Ovary (tissue), 9 donors: ENCODE measurements around the gene MRM3. TPM values are rescaled to one million over a fixed set of nuclear protein-coding genes. Genes with fewer than 3 reads are reported as not detected.

Experiments
- DNase-seq, 5 donors: peaks; one replicate each; pipeline ENCODE4 v3.0.0-alpha.2; 2019 to 2020
- H3K27ac ChIP-seq, 2 donors: fragments of 200-600 bp; one replicate each; pipeline versions ENCODE4 v1.5.1 to v1.8.0; 2019 to 2022
- H3K27me3 ChIP-seq: fragments of 200-600 bp; one replicate; pipeline ENCODE4 v1.8.0; 2022
- H3K36me3 ChIP-seq: fragments of 200-600 bp; sonication (generic); one replicate; pipeline ENCODE4 v1.5.1; 2019
- H3K4me1 ChIP-seq: one replicate; pipeline ENCODE4 v1.8.1; 2013; ENCODE audit warnings: mild to moderate bottlenecking, moderate library complexity; ENCODE audit not compliant: insufficient read depth
- H3K4me3 ChIP-seq: fragments of 200-600 bp; sonication (generic); one replicate; pipeline ENCODE4 v1.5.1; 2017
- H3K9me3 ChIP-seq, 2 donors: fragments of 200-600 bp in 1 of 2; sonication (generic) in 1 of 2; one replicate each; pipeline versions ENCODE4 v1.5.1 to v1.8.1; 2013 to 2019; ENCODE audit warnings: mild to moderate bottlenecking in 1 of 2, moderate library complexity in 1 of 2
- EP300 ChIP-seq: sonication (generic); formaldehyde crosslinking; IDR thresholded peaks from one replicate; pipeline ENCODE4 v1.6.1; 2017; ENCODE audit warnings: antibody characterized with exemption
- POLR2A ChIP-seq: fragments of 450-650 bp; IDR thresholded peaks from one replicate; pipeline ENCODE4 v1.6.1; 2017; ENCODE audit warnings: antibody characterized with exemption, mild to moderate bottlenecking, moderate library complexity
- WGBS, 3 donors: extraction: QIAGEN DNeasy Blood & Tissue Kit in 1 of 3; methylation state at CpG; one replicate each; pipeline versions ENCODE4 v1.1.5 to v1.1.7; 2013 to 2017; 5-methylcytosine and 5-hydroxymethylcytosine counted together
- intact Hi-C, 4 donors: fragments of 100-400 bp; cut with DNase I; formaldehyde crosslinking; loops; one replicate each; pipeline versions ENCODE4 v1.11.0 to v1.15.1; 2022 to 2023
- polyA plus RNA-seq, 2 donors: library from polyadenylated mRNA; stranded (reverse); fragments of 200-250 nt in 1 of 2; fragments of 350-450 nt in 1 of 2; fragmentation: Illumina TruSeq in 1 of 2; extraction: RNeasy Lipid Tissue Mini Kit (QIAGEN cat#74804) in 1 of 2; gene quantifications; one replicate each; pipeline ENCODE4 v1.2.3, GENCODE V29; 2013 to 2014
- total RNA-seq, 7 donors: library from RNA; depleted of rRNA in 2 of 7; stranded (reverse); fragments of >200 nt in 2 of 7; fragmentation: NEBNext Ultra II Directional in 3 of 7; extraction: Animal tissue kit (Norgen Biotek cat#: 25700) in 3 of 7; gene quantifications; one replicate each; pipeline versions ENCODE4 v1.1.0 to v1.2.4, GENCODE V29; 2016 to 2023
- TF ChIP-seq, protein P1 (sequence below), 3 donors: fragments of 450-650 bp in 2 of 3; fragments of 200-600 bp in 1 of 3; IDR thresholded peaks; one replicate each; pipeline versions ENCODE4 v1.5.1 to v1.8.0; 2016 to 2022; ENCODE audit warnings: antibody characterized with exemption in 3 of 3, mild to moderate bottlenecking in 1 of 3
- donor health status: DM: no; HTN: no; CAD: no; lungs with moderate emphysema.
- donor health status: DM: no; HTN: no; CAD: no.
- donor health status: Bipolar disorder and iron deficiency.
- donor health status: DM: yes; HTN: yes; CAD: no.
- donor health status: DM: no; HTN: no; CAD: no.
- donor health status: DM: yes; HTN: yes; CAD: no.

The MRM3 gene
- total and polyA plus RNA-seq, 9 donors, result 10.1 to 16.7 (median 13.9) TPM

GRCh38 chr17:750431-751037, 31.6 kb upstream of the MRM3 start:
- WGBS, 3 donors, result 67 to 79% (median 71%) methylated on average over 8 of the region's 8 CpGs
- intact Hi-C loops, result no loop called here
- Histone ChIP-seq H3K27me3 (no peaks in the 10 kb centered on the region), H3K4me1 (peaks cover 8% of the 10 kb centered on the region), H3K27ac (no peak overlapping the region), H3K9me3 (no peaks in the 10 kb centered on the region), H3K36me3 (no peaks in the 10 kb centered on the region), H3K4me3 (no peak overlapping the region)
- no peak for DNase-seq
- TF ChIP-seq EP300, result no peak
- TF ChIP-seq, protein P1, sequence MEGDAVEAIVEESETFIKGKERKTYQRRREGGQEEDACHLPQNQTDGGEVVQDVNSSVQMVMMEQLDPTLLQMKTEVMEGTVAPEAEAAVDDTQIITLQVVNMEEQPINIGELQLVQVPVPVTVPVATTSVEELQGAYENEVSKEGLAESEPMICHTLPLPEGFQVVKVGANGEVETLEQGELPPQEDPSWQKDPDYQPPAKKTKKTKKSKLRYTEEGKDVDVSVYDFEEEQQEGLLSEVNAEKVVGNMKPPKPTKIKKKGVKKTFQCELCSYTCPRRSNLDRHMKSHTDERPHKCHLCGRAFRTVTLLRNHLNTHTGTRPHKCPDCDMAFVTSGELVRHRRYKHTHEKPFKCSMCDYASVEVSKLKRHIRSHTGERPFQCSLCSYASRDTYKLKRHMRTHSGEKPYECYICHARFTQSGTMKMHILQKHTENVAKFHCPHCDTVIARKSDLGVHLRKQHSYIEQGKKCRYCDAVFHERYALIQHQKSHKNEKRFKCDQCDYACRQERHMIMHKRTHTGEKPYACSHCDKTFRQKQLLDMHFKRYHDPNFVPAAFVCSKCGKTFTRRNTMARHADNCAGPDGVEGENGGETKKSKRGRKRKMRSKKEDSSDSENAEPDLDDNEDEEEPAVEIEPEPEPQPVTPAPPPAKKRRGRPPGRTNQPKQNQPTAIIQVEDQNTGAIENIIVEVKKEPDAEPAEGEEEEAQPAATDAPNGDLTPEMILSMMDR (IDR thresholded peaks at IDR 0.05), result no peak
- TF ChIP-seq POLR2A, result no peak

- WGBS, 3 donors, result 1 to 2% (median 1%) methylated on average over 25 to 49 of the region's 49 CpGs
- no peaks in the 10 kb centered on the region for H3K36me3 ChIP-seq
- H3K27ac ChIP-seq, result peak overlapping the region; percentile 45 to 60
- intact Hi-C loops, result no loop called here
- H3K4me1 ChIP-seq, result peaks cover 8% of the 10 kb centered on the region
- no peaks in the 10 kb centered on the region for H3K9me3 ChIP-seq
- peak overlapping the region; percentile 81 for H3K4me3 ChIP-seq
- no peaks in the 10 kb centered on the region for H3K27me3 ChIP-seq
- no peak for TF ChIP-seq POLR2A
- TF ChIP-seq, protein P1 (IDR thresholded peaks at IDR 0.05), result no peak
- TF ChIP-seq EP300, result no peak
- peak in 1 of 5 donors; percentile 41 for DNase-seq
Measured at GRCh38 chr17:751269-752001, 30.7 kb upstream of the MRM3 start.

GRCh38 chr17:752002-752619, 30.0 kb upstream of the MRM3 start, which contains the start of gene GEMIN4:
TSS of gene GEMIN4 (minus strand) at chr17:752264. CDS start at chr17:752142, 122 bp downstream.
- H3K4me1 ChIP-seq, result peaks cover 8% of the 10 kb centered on the region
- no peaks in the 10 kb centered on the region for H3K9me3 ChIP-seq
- DNase-seq, result peak; percentile 92 to 98 (median 95)
- intact Hi-C loops, result no loop called here
- no peaks in the 10 kb centered on the region for H3K36me3 ChIP-seq
- TF ChIP-seq, protein P1 (IDR thresholded peaks at IDR 0.05), result peak; percentile 96 to 99 (median 97)
- TF ChIP-seq EP300, result no peak
- peak; percentile 74 for TF ChIP-seq POLR2A
- no peaks in the 10 kb centered on the region for H3K27me3 ChIP-seq
- WGBS, 3 donors, result 0 to 2% (median 1%) methylated on average over 33 to 87 of the region's 87 CpGs
- peak within 1 kb of the TSS; percentile 45 to 60 for H3K27ac ChIP-seq
- H3K4me3 ChIP-seq, result peak within 1 kb of the TSS; percentile 81

GRCh38 chr17:752620-753219, 29.4 kb upstream of the MRM3 start:
- H3K27me3 ChIP-seq, result no peaks in the 10 kb centered on the region
- TF ChIP-seq POLR2A, result no peak
- no peak for TF ChIP-seq EP300
- TF ChIP-seq, protein P1 (IDR thresholded peaks at IDR 0.05), result no peak
- peaks cover 8% of the 10 kb centered on the region for H3K4me1 ChIP-seq
- H3K36me3 ChIP-seq, result no peaks in the 10 kb centered on the region
- DNase-seq, result peak; percentile 73 to 85 (median 78)
- H3K4me3 ChIP-seq, result peak overlapping the region; percentile 81
- WGBS, 3 donors, result 23 to 28% (median 27%) methylated on average over 43 of the region's 43 CpGs
- H3K9me3 ChIP-seq, result no peaks in the 10 kb centered on the region
- intact Hi-C loops, result no loop called here
- H3K27ac ChIP-seq, result peak overlapping the region; percentile 8 to 60
